GM10248 (cell line): Measurements from ENCODE around the gene RSBN1L.

ENCODE experiments used
- CTCF ChIA-PET: fragments of 300-600 bp; sonication (Branson Sonifier 250); formaldehyde crosslinking; extraction: SDS; loops from one replicate; lab custom pipeline; 2021; ENCODE audit warnings: antibody characterized with exemption; lab: Yijun Ruan, JAX
- POLR2A ChIA-PET: fragments of 350-650 bp; sonication (Branson Sonifier 250); formaldehyde crosslinking; extraction: SDS; loops from one replicate; lab custom pipeline; 2020; ENCODE audit warnings: antibody characterized with exemption; lab: Yijun Ruan, JAX
- DNase-seq: peaks from one replicate; pipeline ENCODE4 v3.0.0; 2012; ENCODE audit errors: extremely low spot score
- CTCF ChIP-seq: IDR thresholded peaks from 2 replicates; pipeline ENCODE4 v1.5.1; 2012; ENCODE audit warnings: mild to moderate bottlenecking, low read depth; ENCODE audit errors: extremely low read depth, missing control alignments, control extremely low read depth

RSBN1L gene

GRCh38 chr7:77743518-77743917 is 47.3 kb downstream of the RSBN1L start:
- no peak for TF ChIP-seq CTCF
- ChIA-PET POLR2A (no interaction called here), CTCF (interaction anchor here (1.0 kb wide), 1 partner anchor 39 kb away, joined by 3 read pairs; no protein-coding TSS in a partner anchor)
- DNase-seq: no peak

DNA sequence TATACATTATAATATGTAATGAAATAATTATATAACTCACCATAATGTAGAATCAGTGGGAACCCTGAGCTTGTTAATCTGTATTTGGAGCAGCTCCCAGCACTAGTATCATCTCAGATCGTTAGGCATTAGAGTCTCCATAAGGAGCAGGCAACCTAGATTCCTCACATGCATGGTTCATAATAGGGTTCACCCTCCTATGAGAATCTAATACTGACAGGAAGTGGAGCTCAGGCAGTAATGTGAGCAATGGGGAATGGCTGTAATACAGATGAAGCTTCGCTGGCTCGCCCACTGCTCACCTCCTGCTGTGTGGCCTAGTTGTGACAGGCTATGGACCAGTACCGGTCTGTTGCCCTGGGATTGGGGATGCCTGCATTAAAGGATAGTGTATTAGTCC is 49.5 kb downstream of the RSBN1L start:
- ChIA-PET POLR2A (no interaction called here), CTCF (interaction anchor here (0.8 to 5.4 kb wide), 3 partner anchors 11 to 89 kb away, joined by 3 to 30 read pairs (median 3); no protein-coding TSS in a partner anchor)
- no peak for DNase-seq
- no peak for TF ChIP-seq CTCF

DNA sequence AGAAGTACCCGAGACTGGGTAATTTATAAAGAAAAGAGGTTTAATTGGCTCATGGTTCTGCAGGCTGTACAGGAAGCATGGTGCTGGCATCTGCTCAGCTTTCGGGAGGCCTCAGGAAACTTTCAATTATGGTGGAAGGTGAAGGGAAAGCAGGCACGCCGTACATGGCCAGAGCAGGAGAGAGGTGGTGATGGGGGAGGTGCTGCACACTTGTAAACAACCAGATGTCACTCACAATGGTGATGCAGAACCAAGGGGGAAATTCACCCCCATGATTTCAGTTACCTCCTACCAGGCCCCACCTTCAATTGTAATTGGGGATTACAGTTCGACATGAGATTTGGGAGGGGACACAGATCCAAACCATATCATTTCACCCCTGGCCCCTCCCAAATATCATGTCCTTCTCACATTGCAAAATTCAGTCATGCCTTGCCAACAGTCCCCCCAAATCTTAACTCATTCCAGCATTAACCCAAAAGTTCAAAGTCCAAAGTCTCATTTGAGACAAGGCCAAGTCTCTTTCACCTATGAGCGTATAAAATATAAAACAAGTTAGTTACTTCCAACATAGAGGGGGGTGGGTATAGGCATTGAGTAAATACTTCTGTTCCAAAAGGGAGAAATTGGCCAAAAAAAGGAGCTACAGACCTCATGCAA is 50.0 kb downstream of the RSBN1L start:
- ChIA-PET POLR2A (no interaction called here), CTCF (interaction anchor here (0.8 to 5.4 kb wide), 4 partner anchors 11 to 89 kb away, joined by 3 to 30 read pairs (median 6); no protein-coding TSS in a partner anchor)
- DNase-seq: no peak
- no peak for TF ChIP-seq CTCF

- CTCF ChIA-PET: interaction anchor here (0.8 to 5.4 kb wide), 3 partner anchors 11 to 19 kb away, joined by 3 to 30 read pairs (median 8); no protein-coding TSS in a partner anchor
- no peak for DNase-seq
- POLR2A ChIA-PET: no interaction called here
- no peak for TF ChIP-seq CTCF
These were observed 50.5 kb downstream of the RSBN1L start for GRCh38 chr7:77746824-77747165.

DNA sequence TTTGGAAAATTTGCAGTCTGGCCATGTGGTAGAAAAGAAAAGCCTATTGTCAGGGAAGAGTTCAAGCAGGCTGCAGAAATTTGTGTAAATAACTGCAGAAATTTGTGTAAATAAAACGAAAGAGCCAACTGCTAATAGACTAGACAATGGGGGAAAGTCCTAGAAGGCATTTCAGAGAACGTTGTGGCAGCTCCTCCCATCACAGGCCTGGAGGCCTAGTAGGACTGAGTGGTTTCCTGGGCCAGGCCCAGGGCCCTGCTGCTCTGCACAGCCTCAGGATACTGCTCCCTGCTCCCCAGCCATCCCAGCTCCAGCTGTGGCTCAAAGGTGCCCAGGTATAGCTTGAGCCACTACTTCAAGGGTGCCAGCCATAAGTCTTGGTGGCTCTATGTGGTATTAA is 50.9 kb downstream of the RSBN1L start:
- ChIA-PET POLR2A (no interaction called here), CTCF (interaction anchor here (0.8 to 5.4 kb wide), 4 partner anchors 10 to 89 kb away, joined by 3 to 30 read pairs (median 6); no protein-coding TSS in a partner anchor)
- no peak for DNase-seq
- TF ChIP-seq CTCF: no peak

DNA sequence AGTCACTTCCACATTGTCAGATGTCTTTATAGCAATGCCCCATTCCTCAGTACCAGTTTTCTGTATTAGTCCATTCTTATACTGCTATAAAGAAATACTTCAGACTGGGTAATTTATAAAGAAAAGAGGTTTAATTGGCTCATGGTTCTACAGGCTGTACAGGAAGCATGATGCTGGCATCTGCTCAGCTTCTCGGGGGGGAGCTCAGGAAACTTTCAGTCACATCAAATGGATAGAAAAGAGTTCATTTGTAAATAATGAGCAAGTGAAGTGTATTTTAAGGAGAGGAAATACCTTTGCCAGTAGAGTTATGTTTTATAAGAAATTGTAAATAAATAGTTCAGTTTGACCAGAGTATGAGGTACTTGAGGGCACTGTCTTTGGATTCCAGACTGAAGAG is 51.5 kb downstream of the RSBN1L start:
- ChIA-PET POLR2A (no interaction called here), CTCF (interaction anchor here (0.8 to 5.4 kb wide), 4 partner anchors 10 to 89 kb away, joined by 3 to 30 read pairs (median 6); no protein-coding TSS in a partner anchor)
- DNase-seq: no peak
- no peak for TF ChIP-seq CTCF
